K562 treated with DMSO at 1 percent for 12 hours (cell line): ENCODE results near the gene DKK3. TPM values are rescaled to one million over a fixed set of nuclear protein-coding genes. Genes with fewer than 3 reads are reported as not detected.

ENCODE experiments used
- total RNA-seq: library from RNA; unstranded; fragments of 300-600 nt; gene quantifications from 2 replicates; pipeline ENCODE4 v1.2.3, GENCODE V29; 2022; ENCODE audit not compliant: insufficient read depth

DKK3 gene
- total RNA-seq: not detected in 2 replicates

DNA sequence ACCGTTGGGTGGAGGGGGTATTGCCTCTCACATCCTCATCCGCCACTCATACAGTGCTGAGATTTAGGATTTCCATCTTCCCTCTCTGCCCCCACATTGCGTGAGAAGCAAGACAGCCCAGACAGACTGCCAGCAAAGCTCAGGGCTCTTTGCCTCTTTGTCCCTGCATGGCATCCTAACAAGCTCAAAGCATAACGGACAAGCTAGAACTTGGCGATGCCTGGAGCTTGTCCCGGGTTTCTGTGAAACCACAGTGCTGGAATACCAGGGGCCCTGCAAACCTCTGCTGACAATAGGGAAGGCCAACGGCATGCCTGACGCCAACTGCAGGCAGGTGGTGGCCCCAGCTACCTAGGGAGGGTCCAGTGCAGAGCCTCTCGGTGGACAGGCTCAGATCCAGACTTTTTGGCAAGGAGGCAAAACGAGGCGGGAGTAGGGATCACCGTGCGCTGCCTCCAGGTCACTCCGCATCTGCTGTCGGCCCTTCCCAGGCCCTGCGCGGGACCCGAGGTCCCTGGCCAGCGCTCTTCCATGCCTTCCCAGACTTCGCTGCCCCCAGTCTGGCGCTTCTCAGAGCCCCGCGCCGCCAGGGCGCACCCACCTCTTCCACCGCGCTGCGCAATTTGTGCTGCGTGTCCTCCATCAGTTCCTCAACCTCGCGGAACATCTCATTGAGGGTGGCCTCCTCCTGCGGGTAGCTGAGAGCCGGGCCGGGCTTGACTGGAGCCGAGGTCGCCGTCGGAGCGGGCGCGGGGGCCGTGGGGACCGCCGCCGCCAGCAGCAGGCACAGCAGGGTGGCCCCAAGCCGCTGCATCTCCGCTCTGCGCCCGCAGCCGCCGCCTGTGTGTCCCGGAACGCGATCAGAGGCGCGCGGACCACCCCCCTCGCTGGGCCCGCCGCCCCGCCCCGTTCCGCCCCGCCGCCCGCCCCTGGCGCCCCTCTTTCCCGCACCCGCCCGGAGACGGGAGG lies at the start of gene DKK3:
DKK3 (minus strand) TSS at position 858 of the 969 bp plus-strand sequence; CDS start at position 814, 44 bp downstream.

Other genes with a start within 250 kb of the DKK3 start
- gene USP47, start 166.7 kb downstream of the DKK3 start, total RNA-seq: 13.7 and 46.0 TPM in 2 replicates
- gene MICAL2, start 102.0 kb upstream of the DKK3 start, total RNA-seq: 7.5 and 48.5 TPM in 2 replicates